H9 (cell line): ENCODE results near the gene PREP. TPM values are rescaled to one million over a fixed set of nuclear protein-coding genes. Genes with fewer than 3 reads are reported as not detected.

ENCODE experiments used
- DNase-seq: peaks from one replicate; pipeline ENCODE4 v3.0.0-alpha.2; 2017
- H2AFZ ChIP-seq: one replicate; pipeline ENCODE4 v1.6.1; 2013; ENCODE audit warnings: mild to moderate bottlenecking, low read length, control low read depth, moderate library complexity
- H2AK5ac ChIP-seq: 2 replicates; pipeline ENCODE4 v1.6.1; 2013; ENCODE audit warnings: low read length, control low read depth, mixed read lengths; ENCODE audit not compliant: insufficient read length
- H2BK120ac ChIP-seq: one replicate; pipeline ENCODE4 v1.6.1; 2013; ENCODE audit warnings: low read depth, mild to moderate bottlenecking, low read length, control low read depth, inconsistent platforms; ENCODE audit not compliant: poor library complexity, severe bottlenecking
- H2BK12ac ChIP-seq: 2 replicates; pipeline ENCODE4 v1.6.1; 2013; ENCODE audit warnings: low read length, control low read depth, mixed read lengths, low read depth; ENCODE audit not compliant: insufficient read length
- H2BK15ac ChIP-seq: 2 replicates; pipeline ENCODE4 v1.6.1; 2013; ENCODE audit warnings: low read depth, low read length, control low read depth
- H2BK20ac ChIP-seq: one replicate; pipeline ENCODE4 v1.6.1; 2013; ENCODE audit warnings: low read depth, mild to moderate bottlenecking, low read length, control low read depth, inconsistent platforms; ENCODE audit not compliant: poor library complexity, severe bottlenecking
- H2BK5ac ChIP-seq: 2 replicates; pipeline ENCODE4 v1.6.1; 2013; ENCODE audit warnings: low read length, control low read depth, mixed read lengths; ENCODE audit not compliant: insufficient read length
- H3K14ac ChIP-seq: 2 replicates; pipeline ENCODE4 v1.6.1; 2013; ENCODE audit warnings: low read length, control low read depth; ENCODE audit not compliant: insufficient read depth
- H3K18ac ChIP-seq: 2 replicates; pipeline ENCODE4 v1.6.1; 2013; ENCODE audit warnings: low read depth, mild to moderate bottlenecking, mixed read lengths, low read length, control low read depth; ENCODE audit not compliant: insufficient read length
- H3K23ac ChIP-seq: 2 replicates; pipeline ENCODE4 v1.6.1; 2013; ENCODE audit warnings: low read length, control low read depth, mixed read lengths, low read depth; ENCODE audit not compliant: insufficient read length
- H3K23me2 ChIP-seq: 2 replicates; pipeline ENCODE4 v1.6.1; 2013; ENCODE audit warnings: low read depth, mild to moderate bottlenecking, mixed read lengths, low read length, control low read depth; ENCODE audit not compliant: insufficient read length, poor library complexity, severe bottlenecking
- H3K27ac ChIP-seq: 2 replicates; pipeline ENCODE4 v1.5.1; 2013; ENCODE audit warnings: low read length, control low read depth, mixed read lengths, low read depth; ENCODE audit not compliant: insufficient read length
- H3K27me3 ChIP-seq: 2 replicates; pipeline ENCODE4 v1.6.1; 2013; ENCODE audit warnings: low read length, control low read depth, inconsistent platforms; ENCODE audit not compliant: insufficient read depth
- H3K4ac ChIP-seq: 2 replicates; pipeline ENCODE4 v1.6.1; 2013; ENCODE audit warnings: low read depth, mild to moderate bottlenecking, control low read depth, inconsistent platforms, low read length, moderate library complexity
- H3K4me1 ChIP-seq: 2 replicates; pipeline ENCODE4 v1.6.1; 2013; ENCODE audit warnings: low read length, control low read depth, inconsistent platforms; ENCODE audit not compliant: insufficient read depth
- H3K4me2 ChIP-seq: 2 replicates; pipeline ENCODE4 v1.6.1; 2013; ENCODE audit warnings: low read length, control low read depth, mixed read lengths; ENCODE audit not compliant: insufficient read length, insufficient read depth
- H3K56ac ChIP-seq: 2 replicates; pipeline ENCODE4 v1.6.1; 2013; ENCODE audit warnings: low read depth, mild to moderate bottlenecking, mixed read lengths, low read length, control low read depth; ENCODE audit not compliant: insufficient read length
- H3K79me1 ChIP-seq: 2 replicates; pipeline ENCODE4 v1.6.1; 2013; ENCODE audit warnings: low read depth, mild to moderate bottlenecking, moderate library complexity, low read length, control low read depth, inconsistent platforms; ENCODE audit not compliant: insufficient read depth, poor library complexity, severe bottlenecking
- H3K79me2 ChIP-seq: 2 replicates; pipeline ENCODE4 v1.6.1; 2013; ENCODE audit warnings: low read length, control low read depth, inconsistent platforms; ENCODE audit not compliant: insufficient read depth
- H3K9ac ChIP-seq: 2 replicates; pipeline ENCODE4 v1.6.1; 2013; ENCODE audit warnings: low read length, control low read depth, mixed read lengths; ENCODE audit not compliant: insufficient read length; ENCODE audit errors: extremely low read depth
- H3K9me3 ChIP-seq: one replicate; pipeline ENCODE4 v1.6.1; 2013; ENCODE audit warnings: low read depth, low read length, inconsistent platforms; ENCODE audit not compliant: control insufficient read depth
- H3T11ph ChIP-seq: one replicate; pipeline ENCODE4 v1.6.1; 2013; ENCODE audit warnings: mild to moderate bottlenecking, low read length, control low read depth, inconsistent platforms
- H4K20me1 ChIP-seq: one replicate; pipeline ENCODE4 v1.6.1; 2013; ENCODE audit not compliant: control insufficient read depth, insufficient read length, insufficient read depth
- H4K5ac ChIP-seq: 2 replicates; pipeline ENCODE4 v1.6.1; 2013; ENCODE audit warnings: low read depth, mild to moderate bottlenecking, mixed read lengths, low read length, control low read depth; ENCODE audit not compliant: insufficient read length
- H4K8ac ChIP-seq: replicated peaks from 2 replicates; pipeline ENCODE4 v1.6.1; 2013; ENCODE audit warnings: low read length, control low read depth, mixed read lengths, low read depth; ENCODE audit not compliant: insufficient read length
- H4K91ac ChIP-seq: 2 replicates; pipeline ENCODE4 v1.6.1; 2013; ENCODE audit warnings: low read depth, mild to moderate bottlenecking, moderate library complexity, mixed read lengths, low read length, control low read depth; ENCODE audit not compliant: insufficient read length
- H3K27ac Mint-ChIP-seq, 3 experiments: 2 replicates in 2 of 3; 3 replicates in 1 of 3; pipeline ENCODE4 v1.8.0; 2020 to 2021; ENCODE audit warnings: mixed read lengths in 3 of 3, mild to moderate bottlenecking in 1 of 3, moderate library complexity in 1 of 3
- H3K27me3 Mint-ChIP-seq: 2 replicates; pipeline ENCODE4 v1.8.0; 2021; ENCODE audit warnings: low read depth, mild to moderate bottlenecking, moderate library complexity, mixed read lengths
- H3K36me3 Mint-ChIP-seq, 3 experiments: 2 replicates in 2 of 3; 3 replicates in 1 of 3; pipeline ENCODE4 v1.8.0; 2020 to 2021; ENCODE audit warnings: low read depth in 3 of 3, mixed read lengths in 3 of 3; ENCODE audit not compliant: insufficient read depth in 1 of 3
- H3K4me1 Mint-ChIP-seq, 2 experiments: 2 replicates each; pipeline ENCODE4 v1.8.0; 2020; ENCODE audit warnings: mixed read lengths in 2 of 2
- H3K4me3 Mint-ChIP-seq, 2 experiments: 2 replicates in 1 of 2; 3 replicates in 1 of 2; pipeline ENCODE4 v1.8.0; 2020 to 2021; ENCODE audit warnings: mild to moderate bottlenecking in 2 of 2, mixed read lengths in 2 of 2, moderate library complexity in 1 of 2
- H3K9me3 Mint-ChIP-seq, 2 experiments: 2 replicates in 1 of 2; 3 replicates in 1 of 2; pipeline ENCODE4 v1.8.0; 2020; ENCODE audit warnings: mild to moderate bottlenecking in 2 of 2, mixed read lengths in 2 of 2, moderate library complexity in 1 of 2
- WGBS: extraction: QIAGEN DNeasy Blood & Tissue Kit; methylation state at CpG from one replicate; pipeline ENCODE4 v1.1.7; 2013; ENCODE audit warnings: missing lambda C conversion rate, low lambda C conversion rate, mixed read lengths; ENCODE audit not compliant: insufficient read length; ENCODE audit errors: extremely low coverage; 5-methylcytosine and 5-hydroxymethylcytosine counted together
- total RNA-seq: library from RNA; stranded (reverse); gene quantifications from 2 replicates; pipeline ENCODE4 v1.2.1, GENCODE V29; 2021
- TF ChIP-seq, protein P1 (sequence below): fragments of 200-600 bp; sonication (generic); conservative IDR thresholded peaks from 3 replicates; pipeline ENCODE4 v1.8.0; 2021; ENCODE audit warnings: antibody characterized with exemption, mild to moderate bottlenecking

The PREP gene
- total RNA-seq, 1 experiment from 2014 or later, result 54.0 TPM

DNA sequence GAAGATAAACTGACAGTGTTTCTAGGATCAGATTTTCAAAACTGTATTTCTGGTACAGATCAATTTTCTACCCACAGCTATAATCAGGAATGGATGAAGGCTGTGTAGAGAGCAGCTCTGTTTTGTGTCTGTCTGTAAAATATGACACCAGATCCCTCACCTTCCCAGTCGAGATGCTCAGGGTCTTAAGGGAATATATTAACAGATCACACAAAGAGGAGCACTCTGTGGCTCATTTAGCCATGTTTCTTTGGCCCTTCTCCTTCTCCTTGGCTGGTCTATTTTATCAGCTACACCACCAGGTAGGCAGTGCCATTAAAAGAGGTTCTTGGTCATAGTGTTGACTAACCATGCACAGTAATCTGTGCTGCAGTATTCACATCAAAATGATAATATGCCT, 82.6 kb downstream of the PREP start:
- no peak overlapping the region for H3K27ac ChIP-seq

More for the DNA sequence above, 82.6 kb downstream of the PREP start:
- Histone ChIP-seq H4K91ac (no peak overlapping the region), H3K9ac (no peak overlapping the region), H3K79me1 (no peaks in the 10 kb centered on the region), H2BK120ac (no peak overlapping the region), H3K14ac (no peak overlapping the region), H2BK12ac (no peak overlapping the region), H3K4me1 (no peaks in the 10 kb centered on the region), H3T11ph (no peak overlapping the region), H4K8ac (no peak overlapping the region), H3K23ac (no peak overlapping the region), H3K56ac (no peak overlapping the region), H2BK20ac (no peak overlapping the region), H2BK15ac (no peak overlapping the region), H3K18ac (no peak overlapping the region), H3K4me2 (no peak overlapping the region), H3K4ac (no peak overlapping the region), H3K9me3 (no peaks in the 10 kb centered on the region), H2AK5ac (no peak overlapping the region), H4K5ac (no peak overlapping the region), H2AFZ (no peak overlapping the region), H3K23me2 (no peaks in the 10 kb centered on the region), H3K79me2 (no peaks in the 10 kb centered on the region), H4K20me1 (no peaks in the 10 kb centered on the region), H3K27me3 (no peaks in the 10 kb centered on the region), H2BK5ac (no peak overlapping the region)
- DNase-seq, result no peak
- H3K27me3 Mint-ChIP-seq, result no peaks in the 10 kb centered on the region
- H3K9me3 Mint-ChIP-seq, result no peaks in the 10 kb centered on the region
- H3K27ac Mint-ChIP-seq, result no peak overlapping the region
- no CpG with 5 or more reads among the region's 1 CpG for WGBS
- TF ChIP-seq, protein P1, sequence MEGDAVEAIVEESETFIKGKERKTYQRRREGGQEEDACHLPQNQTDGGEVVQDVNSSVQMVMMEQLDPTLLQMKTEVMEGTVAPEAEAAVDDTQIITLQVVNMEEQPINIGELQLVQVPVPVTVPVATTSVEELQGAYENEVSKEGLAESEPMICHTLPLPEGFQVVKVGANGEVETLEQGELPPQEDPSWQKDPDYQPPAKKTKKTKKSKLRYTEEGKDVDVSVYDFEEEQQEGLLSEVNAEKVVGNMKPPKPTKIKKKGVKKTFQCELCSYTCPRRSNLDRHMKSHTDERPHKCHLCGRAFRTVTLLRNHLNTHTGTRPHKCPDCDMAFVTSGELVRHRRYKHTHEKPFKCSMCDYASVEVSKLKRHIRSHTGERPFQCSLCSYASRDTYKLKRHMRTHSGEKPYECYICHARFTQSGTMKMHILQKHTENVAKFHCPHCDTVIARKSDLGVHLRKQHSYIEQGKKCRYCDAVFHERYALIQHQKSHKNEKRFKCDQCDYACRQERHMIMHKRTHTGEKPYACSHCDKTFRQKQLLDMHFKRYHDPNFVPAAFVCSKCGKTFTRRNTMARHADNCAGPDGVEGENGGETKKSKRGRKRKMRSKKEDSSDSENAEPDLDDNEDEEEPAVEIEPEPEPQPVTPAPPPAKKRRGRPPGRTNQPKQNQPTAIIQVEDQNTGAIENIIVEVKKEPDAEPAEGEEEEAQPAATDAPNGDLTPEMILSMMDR, result no peak
- no peak overlapping the region for H3K4me3 Mint-ChIP-seq
- peaks cover 4 to 18% (median 16%) of the 10 kb centered on the region in 3 experiments; a peak in 5 of 7 replicates for H3K36me3 Mint-ChIP-seq
- H3K4me1 Mint-ChIP-seq, result no peaks in the 10 kb centered on the region
